Measurements from ENCODE around the gene GMPR2.

GMPR2 gene

DNA sequence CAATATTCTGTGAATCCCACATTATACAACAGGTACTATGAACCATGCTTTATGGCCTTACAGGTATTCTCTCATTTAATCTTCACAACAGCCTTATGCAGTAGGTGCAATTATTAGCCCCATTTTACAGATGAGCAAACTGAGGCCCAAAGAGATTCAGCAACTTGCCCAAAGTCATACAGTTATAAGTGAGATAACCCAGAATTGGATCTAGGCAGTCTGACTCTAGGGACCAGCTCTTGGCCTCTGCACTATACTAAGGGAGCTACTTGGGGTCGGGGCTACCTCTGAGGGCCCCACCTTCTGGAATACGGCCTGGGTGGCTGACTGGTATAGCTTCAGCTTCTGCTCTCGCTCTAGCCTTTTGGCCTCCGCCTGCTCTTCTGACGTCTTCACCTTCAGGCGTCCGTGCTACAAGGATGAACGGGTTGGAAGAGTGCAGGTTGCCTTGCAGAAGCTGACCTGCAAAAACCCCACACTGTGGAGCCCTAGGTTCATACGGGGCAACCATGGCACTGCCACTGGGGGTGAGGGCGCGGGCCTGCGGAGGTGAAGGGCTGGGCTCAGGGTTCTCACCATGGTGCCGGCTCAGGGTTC lies 37.9 kb downstream of the GMPR2 start:
- peak in 1 of 2 donors; percentile 6 for DNase-seq

DNA sequence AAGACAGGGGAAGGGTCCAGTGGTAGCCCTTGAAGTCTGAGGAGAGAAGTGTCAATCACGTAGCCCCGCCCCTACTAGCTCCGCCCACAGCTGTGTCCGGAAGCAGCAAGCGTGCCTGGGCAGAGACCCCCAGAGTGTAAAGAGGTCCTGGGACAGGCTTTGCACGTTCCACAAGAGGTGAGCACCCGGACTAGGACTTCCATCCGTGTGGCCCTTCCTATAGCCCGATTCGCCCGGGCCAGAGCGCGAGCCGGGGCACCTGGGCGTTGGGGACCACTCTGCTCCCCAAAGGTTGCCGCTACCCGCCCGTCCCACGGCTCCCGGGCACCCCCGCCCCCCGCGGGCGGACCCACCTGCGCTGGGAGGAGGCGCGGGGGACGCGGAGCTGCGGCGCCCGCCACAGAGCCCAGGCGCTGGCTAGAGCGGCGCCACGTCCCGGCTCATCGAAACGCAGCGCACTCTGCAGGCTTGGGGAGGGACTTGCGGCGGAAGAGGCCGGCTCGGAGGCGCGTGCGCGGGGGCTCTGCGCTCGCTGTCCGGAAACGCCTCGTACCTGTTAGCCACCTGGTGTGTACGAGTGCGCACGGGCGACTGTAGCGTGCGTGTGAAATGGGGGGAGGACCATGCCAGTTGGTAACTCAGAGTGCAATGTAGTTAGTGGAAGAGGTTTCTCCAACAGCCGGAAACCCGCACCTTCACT lies 38.6 kb downstream of the GMPR2 start, which contains the start of gene RABGGTA:
Gene RABGGTA, minus strand, starts transcription at position 464 of the 700 bp plus-strand sequence. CDS start 482 bp downstream, outside the sequence.
- peak; percentile 94 to 97 for DNase-seq

DNA sequence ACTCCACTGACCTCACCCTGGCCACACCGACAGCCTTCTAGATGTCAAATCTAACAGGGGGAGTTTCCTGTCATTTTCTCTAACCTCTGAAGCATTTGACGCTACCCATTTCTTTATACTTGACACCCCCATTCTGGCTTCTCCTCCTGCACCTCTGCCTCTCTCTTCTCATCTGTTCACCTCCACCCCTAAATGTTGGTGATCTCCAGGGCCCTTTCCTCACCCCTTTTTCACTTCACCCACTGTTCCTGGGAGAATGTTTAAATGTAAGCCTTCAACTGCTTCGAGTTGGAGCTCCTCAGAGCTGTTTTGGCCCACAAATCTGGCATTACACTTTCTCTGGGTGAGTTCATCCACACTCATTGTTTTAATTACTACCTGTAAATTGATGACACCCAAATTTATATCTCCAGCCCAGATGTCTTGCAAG lies 39.1 kb downstream of the GMPR2 start:
- DNase-seq: no peak

DNA sequence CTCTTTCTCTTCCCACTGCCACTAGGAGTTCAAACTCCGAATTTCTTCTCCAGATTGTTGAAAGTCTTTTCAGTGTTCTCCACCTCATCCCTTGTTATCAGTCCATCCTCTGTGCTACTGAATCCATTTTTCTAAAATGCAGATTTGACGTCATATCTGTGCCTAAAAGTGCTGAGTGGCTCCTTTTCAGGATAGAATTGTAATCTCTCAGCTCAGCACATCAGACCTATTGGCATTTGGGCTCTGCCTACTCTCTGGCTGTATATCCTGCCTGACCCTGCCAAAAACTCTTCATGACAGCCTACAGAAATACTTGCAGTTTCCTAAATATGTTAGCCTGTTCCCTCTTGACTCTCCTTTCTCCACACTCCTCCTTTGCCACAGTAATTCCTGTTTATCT lies 39.7 kb downstream of the GMPR2 start:
- DNase-seq: no peak

DNA sequence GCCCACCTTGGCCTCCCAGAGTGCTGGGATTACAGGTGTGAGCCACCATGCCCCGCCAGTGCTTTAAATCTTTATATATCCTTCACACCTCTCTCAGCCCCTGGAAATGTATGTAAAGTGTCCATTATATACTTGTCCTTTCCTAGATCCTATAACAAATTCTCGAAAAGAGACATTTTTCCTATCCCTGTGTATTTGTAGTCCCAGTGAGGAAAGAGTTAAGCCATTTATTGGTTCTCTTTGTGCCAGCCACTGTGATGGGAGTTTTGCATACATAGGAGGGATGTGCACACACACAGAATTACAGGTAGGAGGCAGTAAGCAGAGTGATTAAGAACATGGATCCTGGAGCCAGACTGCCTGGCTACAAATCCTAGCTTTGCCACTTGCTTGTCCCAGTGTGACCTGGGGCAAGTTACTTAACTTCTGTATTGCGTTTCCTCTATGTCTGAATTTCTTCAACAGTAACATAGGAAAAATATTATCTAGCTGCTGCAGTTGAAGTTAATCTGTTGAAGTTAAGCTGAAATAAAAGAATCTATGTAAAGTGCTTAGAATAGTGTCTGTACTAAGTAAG lies 40.8 kb downstream of the GMPR2 start:
- DNase-seq: no peak

DNA sequence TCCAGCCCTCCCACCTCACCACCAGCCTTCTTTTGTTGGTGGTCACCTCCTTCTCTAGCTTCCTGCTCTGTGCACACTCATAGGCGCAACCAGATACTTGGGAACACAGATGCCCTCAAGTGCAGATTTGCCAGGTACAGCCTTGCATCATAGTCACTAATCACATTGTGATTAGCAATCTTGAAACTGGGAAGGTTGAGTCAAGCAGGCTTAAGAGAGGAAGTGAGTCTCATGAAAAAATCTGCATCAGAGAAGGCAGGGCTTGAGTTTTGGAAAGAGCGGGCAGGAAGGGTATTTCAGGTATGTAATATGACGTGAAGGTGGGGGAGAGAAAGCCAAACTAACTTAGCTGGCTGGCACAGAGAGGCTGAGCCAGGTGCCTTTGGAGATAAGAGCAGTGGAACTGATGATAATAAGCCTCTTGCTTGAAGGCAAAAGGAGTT lies 41.4 kb downstream of the GMPR2 start:
- peak; percentile 56 to 69 for DNase-seq

DNA sequence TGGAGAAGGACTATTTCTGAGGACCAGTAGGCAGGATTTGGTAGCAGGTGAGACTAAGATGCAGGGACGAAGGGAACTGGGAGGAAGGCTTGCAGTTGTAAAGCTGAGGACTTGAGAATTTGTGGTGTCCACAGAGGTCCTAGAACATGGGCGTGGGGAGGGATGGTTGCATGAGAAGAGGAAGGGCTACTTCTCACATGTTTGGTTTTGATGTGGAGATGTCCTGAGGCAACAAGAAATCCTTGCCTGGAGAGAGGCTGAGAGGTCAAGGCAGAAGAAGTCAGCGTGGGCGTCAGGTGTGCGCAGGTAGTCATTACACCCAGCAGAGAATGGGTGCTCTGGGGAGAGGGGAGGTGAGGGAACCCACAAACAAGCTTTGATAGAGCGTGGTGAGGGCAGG lies 44.3 kb downstream of the GMPR2 start:
- DNase-seq: no peak

DNA sequence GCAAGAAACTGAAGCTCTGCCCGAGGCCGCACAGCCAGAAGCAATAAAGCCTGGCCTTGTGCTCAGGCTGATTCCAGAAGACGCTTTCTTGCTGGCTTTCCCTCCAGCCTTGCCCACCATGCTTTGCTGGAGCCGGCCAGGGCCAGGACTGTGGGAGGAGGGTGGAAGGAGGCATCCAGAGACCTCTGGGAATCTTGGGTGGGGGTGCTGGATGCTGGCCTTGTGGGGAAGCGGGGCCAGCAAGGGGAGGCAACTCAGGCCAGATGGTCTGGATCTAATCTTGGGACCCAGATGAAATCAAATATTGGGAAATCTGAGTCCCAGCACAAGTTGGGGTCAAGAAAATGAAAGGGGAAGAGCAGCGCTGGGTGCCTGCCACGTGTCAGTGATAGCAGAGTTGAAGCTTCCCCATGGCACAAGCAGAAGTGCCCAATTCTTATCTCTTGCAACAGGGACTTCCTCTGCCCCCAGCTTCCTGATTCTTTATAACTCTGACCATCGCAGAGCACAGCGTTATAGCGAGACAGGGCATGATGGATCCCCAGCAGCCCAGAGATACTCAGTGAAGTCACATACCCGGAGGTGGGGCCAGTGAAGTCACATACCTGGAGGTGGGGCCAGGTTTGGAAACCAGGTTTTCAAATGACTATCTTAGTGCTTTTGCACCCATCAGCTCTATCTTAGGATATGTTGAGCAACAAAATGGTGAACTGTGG lies 45.0 kb downstream of the GMPR2 start:
- DNase-seq: peak in 1 of 2 donors; percentile 47

DNA sequence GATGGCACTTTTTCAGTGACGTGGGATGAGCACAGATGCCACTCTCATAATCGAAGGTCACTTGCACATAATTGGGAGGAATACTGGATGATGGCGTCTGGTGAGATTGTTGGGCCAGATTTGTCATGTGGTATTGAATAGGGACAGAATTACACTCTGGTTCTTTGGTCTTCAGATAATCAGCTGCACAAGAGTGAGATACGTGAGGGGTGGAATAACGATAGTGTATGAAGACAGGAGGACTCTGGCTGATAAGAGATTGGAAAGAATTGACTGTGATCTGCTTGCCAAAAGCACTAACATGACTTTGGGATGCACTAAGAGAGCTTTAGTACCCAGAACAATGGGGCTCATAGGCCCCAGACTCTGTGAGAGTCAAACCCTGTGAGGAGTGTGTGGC lies 45.7 kb downstream of the GMPR2 start:
- no peak for DNase-seq

DNA sequence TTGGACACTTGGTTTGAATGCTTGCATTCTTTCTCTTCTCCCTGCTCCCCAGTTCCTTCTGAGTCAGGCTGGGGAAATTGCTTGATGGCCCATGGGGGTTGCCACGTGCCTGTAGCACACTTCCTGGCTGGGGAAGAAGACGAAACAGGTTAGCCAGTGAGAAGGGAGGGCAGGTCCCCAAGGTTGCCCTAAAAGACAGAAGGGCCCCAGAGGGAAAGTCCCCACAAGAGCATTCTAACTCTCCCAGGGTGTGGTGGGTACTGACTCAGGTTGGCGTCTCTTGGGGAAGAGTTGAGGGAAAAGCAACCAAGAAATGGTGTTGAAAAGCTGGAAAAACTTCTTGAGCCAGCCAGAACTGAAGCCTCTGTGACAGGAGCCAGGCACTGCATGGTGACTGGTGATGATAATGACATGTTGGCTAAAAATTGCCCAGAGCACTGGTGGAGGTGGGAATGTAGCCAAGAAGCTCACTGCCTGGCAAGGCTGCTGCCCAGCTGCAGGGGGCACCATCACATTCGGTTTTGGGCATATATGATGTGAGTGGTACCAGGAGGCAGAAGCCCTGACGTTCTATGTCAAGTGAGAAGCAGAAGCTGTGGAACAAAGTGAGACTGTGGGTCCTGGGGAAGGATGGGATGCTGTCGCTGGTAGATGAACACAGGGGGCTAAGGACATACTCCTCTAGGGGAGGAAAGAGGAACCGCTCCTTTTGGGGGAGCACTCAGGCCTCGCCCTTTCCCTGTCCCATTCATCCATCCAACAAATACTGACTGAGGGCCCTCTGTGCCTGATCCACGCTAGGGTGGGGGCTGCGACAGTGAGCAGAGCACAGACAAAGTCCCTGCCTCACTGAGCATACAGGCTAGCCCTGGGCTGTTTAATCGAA lies 46.8 kb downstream of the GMPR2 start:
- DNase-seq: peak; percentile 59 to 71

DNA sequence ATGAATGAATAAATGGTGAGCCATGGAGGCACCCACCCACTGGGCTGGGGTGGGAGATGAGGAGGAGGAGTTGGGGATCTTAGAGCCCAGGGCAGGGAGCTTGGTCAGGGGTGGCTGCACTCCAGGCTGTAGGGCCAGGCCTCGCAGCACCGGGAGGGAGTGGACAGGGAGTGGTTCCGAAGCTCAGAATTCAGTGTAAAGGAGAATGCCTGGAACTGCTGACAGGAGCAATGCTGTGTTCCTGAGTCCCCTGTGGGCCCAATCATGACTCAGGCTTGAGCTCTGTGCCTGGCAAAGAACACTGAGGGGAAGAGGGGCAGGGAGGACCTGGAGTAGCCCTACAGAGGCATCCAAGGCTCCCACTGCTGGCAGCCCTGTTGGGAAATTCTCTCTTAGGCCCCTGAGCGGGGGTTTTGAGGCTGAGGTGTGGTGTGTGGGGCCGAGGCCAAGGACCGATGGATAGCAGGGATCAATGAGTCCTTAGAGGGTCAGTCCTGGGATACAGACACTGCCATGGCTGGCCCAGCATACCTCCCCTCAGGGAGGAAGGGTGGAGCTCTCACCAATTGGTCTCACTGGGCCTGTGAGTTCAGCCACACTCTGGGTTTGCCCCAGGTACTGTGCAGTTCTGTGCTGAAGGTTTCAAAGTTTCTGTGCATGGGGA lies 48.2 kb downstream of the GMPR2 start:
- DNase-seq: no peak

DNA sequence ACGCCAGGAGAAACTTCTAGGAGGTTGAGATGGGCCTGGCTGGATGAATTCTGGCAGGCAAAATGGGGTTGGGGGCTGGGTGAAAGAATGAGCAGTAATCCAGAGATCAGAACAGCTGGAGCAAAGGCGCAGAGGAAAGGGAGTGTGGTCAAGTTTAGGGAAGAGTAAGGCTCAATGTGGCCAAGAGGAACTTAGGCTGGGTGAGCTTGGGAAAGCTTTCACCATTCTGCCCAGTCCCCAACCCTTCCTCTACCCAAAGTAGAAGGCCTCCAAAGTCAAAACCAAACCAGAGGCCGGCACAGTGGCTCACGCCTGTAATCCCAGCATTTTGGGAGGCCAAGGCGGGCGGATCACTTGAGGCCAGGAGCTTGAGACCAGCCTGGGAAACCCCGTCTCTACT lies 48.9 kb downstream of the GMPR2 start:
- DNase-seq: no peak

DNA sequence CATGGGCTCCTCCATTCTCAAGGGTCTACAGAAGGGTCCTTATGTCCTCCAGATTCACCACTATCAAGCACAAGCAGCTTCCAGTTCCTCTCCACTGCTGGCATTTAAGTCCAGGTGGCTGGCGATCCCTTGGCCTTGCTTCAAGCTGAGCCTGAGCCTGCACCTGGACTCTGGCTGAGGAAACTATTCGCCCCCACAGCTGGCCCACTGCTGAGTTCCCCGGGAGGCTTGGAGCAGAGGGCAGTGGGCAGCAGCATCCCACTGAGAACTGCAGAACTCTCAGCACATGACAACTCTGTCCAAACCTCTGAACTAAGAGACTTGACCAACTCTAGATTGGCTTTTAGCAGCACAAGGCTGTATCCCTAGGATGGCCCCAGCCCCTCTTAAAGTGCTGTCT lies 50.0 kb downstream of the GMPR2 start:
- DNase-seq: no peak

DNA sequence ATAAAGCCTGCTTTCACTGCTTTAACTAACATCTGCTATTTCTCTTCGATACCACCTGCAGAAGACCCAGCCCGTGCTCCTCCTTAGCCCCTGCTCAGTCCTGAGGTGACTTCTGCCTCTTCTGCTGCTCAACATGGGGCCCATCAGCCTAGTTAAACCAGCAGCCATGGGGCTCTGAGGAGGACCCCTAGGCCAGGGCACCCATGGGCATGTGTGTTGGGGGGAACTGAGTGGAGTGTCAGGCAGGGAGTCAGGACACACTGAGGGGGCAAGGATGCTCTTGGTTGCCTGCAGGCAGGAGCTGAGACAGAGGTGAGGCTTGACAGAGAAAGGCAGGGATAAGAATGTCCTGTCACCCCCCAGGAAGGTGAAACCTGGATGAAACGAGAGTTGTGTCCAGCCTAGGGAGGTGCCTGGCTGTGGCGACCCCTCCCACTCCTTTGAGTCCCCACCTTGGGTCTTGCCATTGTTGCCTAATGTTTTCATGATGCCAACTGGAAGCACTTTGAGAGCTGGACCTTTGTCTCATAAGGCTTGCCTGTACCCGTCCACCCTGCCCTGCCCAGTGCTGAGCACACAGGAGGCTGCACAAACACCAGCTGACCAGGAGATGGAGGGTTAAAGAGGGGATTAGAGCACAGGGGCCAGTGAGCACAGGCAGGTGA lies 51.2 kb downstream of the GMPR2 start:
- no peak for DNase-seq

DNA sequence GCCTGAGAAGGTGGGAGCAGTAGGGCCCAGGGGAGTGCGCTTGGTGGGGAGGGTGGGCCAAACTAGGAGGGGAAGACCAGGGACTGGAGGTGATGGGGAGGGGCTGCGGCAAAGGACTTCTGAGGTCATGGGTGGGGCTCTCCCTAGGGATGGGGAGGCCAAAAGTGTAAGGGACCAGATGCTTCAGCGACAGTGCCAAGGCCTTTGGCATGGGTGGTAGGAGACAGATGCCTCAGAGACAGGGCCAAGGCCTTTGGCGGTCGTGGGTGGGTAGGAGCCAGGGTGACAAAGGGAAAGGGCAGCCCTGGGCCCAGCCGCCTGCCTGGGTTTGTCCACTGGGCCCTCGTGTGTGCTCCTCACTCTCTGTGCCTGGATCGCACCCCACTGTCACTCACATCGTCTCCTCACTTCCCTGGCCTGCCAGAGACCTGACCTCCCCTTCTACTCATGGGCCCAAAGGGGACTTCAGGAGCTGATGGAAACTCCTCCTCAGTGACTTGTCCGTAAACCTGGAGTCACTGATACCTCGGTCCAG lies 51.8 kb downstream of the GMPR2 start:
- DNase-seq: no peak

DNA sequence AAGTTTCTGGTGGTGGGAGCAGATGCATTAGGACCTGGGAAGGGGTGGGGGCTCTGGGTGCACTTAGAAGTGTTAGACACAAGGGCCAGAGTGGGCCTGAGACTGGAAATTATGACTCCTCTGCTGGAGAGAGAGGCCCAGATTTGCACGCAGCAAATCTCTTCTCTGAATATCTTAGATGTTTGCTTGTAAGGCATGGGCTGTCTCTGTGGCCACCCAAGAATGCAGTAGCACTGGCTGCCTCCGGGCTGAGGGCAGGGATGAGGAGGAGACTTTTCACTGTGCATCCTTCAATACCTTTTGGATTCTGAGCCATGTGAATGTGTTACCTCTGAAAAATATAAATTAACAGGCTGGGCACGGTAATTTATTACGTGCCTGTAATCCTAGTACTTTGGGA lies 52.6 kb downstream of the GMPR2 start:
- DNase-seq: no peak

DNA sequence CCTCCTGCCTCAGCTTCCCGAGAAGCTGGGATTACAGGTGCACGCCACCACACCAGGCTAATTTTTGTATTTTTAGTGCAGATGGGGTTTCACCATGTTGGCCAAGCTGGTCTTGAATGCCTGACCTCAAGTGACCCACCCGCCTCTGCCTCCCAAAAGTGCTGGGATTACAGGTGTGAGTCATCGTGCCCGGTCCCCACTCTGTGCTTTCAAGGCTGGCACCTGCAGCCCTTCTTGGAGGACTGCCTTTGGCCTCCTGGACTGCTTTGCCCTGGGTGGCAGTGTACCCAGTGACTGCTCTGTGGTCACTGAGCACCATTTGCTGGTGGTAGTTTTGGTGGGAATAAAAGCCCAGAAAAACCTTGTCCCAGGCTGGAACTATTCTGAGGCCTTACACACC lies 54.3 kb downstream of the GMPR2 start:
- no peak for DNase-seq
